Measurements from ENCODE around the gene NHSL1. TPM values are rescaled to one million over a fixed set of nuclear protein-coding genes. Genes with fewer than 3 reads are reported as not detected.

NHSL1 gene
- total RNA-seq, 2 donors from 2014 or later, result 82.8 to 94.8 TPM

DNA sequence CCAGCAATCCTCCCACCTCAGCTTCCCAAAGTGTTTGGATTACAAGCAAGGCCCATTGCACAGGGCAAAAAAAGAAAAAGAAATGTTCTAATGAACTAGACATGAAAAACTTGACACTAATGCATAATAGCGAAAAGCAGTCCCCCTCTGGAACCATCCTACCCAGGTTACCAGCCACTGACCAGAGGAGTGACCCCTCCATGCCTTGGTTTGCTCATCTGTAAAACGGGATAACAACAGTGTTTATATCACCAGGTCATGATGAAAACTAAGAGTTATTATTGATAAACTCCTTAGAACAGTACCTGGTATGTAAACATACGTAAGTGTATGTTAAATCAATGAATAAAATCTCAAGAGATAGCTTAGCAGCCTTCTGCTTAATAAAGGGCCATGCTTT is 3.3 kb upstream of the NHSL1 start:
- Histone ChIP-seq H3K9me3 (no peaks in the 10 kb centered on the region), H3K4me3 (no peak overlapping the region), H3K4me1 (peaks cover 8% of the 10 kb centered on the region), H3K36me3 (no peaks in the 10 kb centered on the region), H3K27ac (no peak overlapping the region), H3K9ac (ENCODE audit: low read depth in 2 of 2, low read length in 2 of 2) (no peak overlapping the region), H3K27me3 (no peaks in the 10 kb centered on the region)
- TF ChIP-seq, protein P1, sequence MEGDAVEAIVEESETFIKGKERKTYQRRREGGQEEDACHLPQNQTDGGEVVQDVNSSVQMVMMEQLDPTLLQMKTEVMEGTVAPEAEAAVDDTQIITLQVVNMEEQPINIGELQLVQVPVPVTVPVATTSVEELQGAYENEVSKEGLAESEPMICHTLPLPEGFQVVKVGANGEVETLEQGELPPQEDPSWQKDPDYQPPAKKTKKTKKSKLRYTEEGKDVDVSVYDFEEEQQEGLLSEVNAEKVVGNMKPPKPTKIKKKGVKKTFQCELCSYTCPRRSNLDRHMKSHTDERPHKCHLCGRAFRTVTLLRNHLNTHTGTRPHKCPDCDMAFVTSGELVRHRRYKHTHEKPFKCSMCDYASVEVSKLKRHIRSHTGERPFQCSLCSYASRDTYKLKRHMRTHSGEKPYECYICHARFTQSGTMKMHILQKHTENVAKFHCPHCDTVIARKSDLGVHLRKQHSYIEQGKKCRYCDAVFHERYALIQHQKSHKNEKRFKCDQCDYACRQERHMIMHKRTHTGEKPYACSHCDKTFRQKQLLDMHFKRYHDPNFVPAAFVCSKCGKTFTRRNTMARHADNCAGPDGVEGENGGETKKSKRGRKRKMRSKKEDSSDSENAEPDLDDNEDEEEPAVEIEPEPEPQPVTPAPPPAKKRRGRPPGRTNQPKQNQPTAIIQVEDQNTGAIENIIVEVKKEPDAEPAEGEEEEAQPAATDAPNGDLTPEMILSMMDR (IDR thresholded peaks at IDR 0.05), result no peak
- intact Hi-C loops (cut with DNase I), result no loop called here
- DNase-seq, result no peak

DNA sequence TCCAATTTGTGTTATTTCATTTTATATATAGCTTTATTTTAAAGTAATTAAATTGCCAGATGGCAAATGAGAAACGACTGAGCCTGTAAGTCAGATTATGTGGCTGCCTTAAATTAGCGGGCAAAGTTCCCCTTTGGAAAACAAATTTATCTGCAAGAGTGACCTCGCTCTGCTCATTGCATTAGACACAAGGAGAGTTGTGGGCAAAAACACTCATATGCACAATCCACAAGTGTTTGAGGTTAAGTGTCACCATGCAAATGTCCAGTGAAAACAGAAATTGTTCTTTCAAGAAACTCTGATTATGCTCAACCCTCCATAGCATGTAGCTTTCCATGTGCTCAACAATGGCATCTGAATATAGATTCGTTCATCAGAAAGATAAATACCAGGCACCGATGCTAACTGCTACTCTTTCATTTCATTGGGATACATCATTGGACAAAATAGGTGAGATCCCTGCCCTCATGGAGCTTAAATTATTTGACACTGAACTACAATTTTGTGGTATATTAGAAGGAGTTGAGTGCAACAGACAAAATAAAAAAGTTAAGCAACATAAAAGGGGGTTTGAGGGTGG is 1.7 kb upstream of the NHSL1 start:
- H3K4me1 ChIP-seq, result peaks cover 5% of the 10 kb centered on the region

DNA sequence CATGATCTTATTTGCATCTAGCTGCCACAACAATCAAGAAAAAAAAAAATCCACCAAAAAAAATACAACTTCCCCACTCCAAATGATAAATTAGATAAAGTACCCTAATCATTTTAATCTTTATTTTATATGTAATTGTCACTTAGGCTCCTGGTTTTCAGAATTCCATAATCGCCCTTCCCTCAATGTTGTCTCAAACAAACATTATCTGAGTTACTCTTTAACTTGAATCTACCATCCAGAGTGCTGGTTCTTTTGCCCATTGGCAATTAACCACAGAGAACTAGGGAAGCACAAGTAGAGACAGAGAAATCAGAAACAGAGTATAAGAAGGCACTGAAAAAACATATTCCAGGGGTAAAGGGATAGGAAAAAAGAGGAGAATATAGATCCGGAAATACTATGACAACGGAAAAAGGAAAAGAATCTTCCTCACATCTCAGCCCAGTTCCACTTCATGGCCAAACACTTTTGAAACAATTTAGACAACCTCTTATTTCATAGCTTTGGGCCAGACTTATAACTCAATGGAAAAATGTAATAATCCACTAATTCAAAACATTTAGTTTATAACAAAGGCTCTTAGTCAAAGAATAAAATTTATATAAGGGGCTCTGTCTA is 861 bp upstream of the NHSL1 start:
- H3K9ac ChIP-seq (ENCODE audit: low read depth in 2 of 2, low read length in 2 of 2), result peak overlapping the region in 1 of 2 donors; percentile 76
- H3K9me3 ChIP-seq, result no peaks in the 10 kb centered on the region
- no peak for DNase-seq
- TF ChIP-seq, protein P1 (IDR thresholded peaks at IDR 0.05), result no peak
- H3K27me3 ChIP-seq, result no peaks in the 10 kb centered on the region
- peaks cover 5% of the 10 kb centered on the region for H3K4me1 ChIP-seq
- intact Hi-C loops (cut with DNase I), result no loop called here
- H3K4me3 ChIP-seq, result peak overlapping the region; percentile 33
- no peaks in the 10 kb centered on the region for H3K36me3 ChIP-seq
- peak overlapping the region; percentile 75 for H3K27ac ChIP-seq

More for the DNA sequence above, 1.7 kb upstream of the NHSL1 start:
- H3K36me3 ChIP-seq, result no peaks in the 10 kb centered on the region
- TF ChIP-seq, protein P1 (IDR thresholded peaks at IDR 0.05), result no peak
- H3K9me3 ChIP-seq, result no peaks in the 10 kb centered on the region
- no peak for DNase-seq
- intact Hi-C loops (cut with DNase I), result no loop called here
- H3K27me3 ChIP-seq, result no peaks in the 10 kb centered on the region
- peak overlapping the region in 1 of 2 donors; percentile 60 for H3K9ac ChIP-seq (ENCODE audit: low read depth in 2 of 2, low read length in 2 of 2)
- no peak overlapping the region for H3K4me3 ChIP-seq
- H3K27ac ChIP-seq, result peak overlapping the region; percentile 75

DNA sequence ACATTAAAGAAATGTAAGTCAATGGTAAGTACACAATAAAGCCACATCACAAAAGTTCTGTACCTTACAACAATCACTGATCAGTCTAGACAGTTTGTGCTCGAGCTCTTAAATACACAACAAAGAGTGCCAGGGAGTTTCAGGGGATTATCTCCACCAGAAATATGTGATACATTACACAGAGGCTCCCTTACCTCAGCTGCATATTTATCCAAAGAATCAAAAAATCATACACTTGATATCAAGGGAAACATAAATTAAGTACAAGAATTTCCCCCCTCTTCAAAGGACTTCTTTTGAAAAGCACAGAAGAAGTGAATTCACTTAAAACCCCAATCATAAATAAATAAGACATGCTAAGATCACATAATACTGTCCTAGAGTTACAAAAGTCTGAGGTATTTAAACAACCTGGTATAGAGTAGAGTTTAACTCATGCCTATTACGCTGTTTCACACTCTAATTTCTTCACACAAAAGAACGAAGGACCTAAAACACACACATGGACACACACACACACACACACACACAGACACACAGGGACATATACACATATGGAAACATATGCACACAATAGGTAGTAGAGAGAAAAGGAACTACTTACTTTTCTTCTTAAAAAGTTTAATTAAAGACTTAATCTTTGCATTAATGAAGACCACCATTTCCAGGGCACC is 528 bp downstream of the NHSL1 start:
- DNase-seq, result no peak
- Histone ChIP-seq H3K9me3 (no peaks in the 10 kb centered on the region), H3K36me3 (no peaks in the 10 kb centered on the region), H3K4me1 (peaks cover 5% of the 10 kb centered on the region), H3K9ac (ENCODE audit: low read depth in 2 of 2, low read length in 2 of 2) (peak overlapping the region in 1 of 2 donors; percentile 76), H3K4me3 (peak overlapping the region; percentile 33), H3K27me3 (no peaks in the 10 kb centered on the region), H3K27ac (peak overlapping the region; percentile 75)
- intact Hi-C loops (cut with DNase I), result no loop called here
- TF ChIP-seq, protein P1 (IDR thresholded peaks at IDR 0.05), result no peak

DNA sequence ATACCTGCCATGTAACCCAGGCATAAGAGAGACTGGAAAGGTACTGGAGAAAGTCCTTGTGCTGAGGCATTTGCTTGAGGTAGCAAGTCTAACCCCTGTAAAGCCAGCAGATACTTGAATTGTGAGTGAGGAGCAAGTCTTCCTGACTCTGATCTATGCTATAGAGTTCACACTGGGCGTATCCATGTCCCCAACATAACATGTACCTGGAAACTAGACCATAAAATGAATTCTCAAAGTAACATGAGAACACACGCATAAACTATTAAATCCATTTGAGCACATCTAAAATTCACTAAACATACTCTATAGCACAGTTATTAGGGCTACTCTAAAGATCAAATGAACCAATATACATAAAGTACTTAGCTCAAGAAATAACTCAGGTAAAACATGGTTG is 2.0 kb downstream of the NHSL1 start:
- no peak for DNase-seq
- Histone ChIP-seq H3K4me1 (peaks cover 4% of the 10 kb centered on the region), H3K9me3 (no peaks in the 10 kb centered on the region), H3K4me3 (peak overlapping the region; percentile 33), H3K27ac (peak overlapping the region; percentile 75), H3K9ac (ENCODE audit: low read depth in 2 of 2, low read length in 2 of 2) (peak overlapping the region in 1 of 2 donors; percentile 76), H3K36me3 (no peaks in the 10 kb centered on the region), H3K27me3 (no peaks in the 10 kb centered on the region)
- TF ChIP-seq, protein P1 (IDR thresholded peaks at IDR 0.05), result no peak
- intact Hi-C loops (cut with DNase I), result no loop called here
